Glutamatergic neuron (in vitro differentiated cells): Measurements from ENCODE around the gene GDE1. TPM values are rescaled to one million over a fixed set of nuclear protein-coding genes. Genes with fewer than 3 reads are reported as not detected.
A peak's percentile ranks its signal among the peaks of the same experiment; 100 is the strongest.

Source experiments
- DNase-seq: peaks from one replicate; pipeline ENCODE4 v3.0.0; 2022
- H3K27ac Mint-ChIP-seq: one replicate; pipeline ENCODE4 v1.8.0; 2020; ENCODE audit warnings: mild to moderate bottlenecking, mixed read lengths, inconsistent platforms; ENCODE audit not compliant: unreplicated experiment
- H3K27me3 Mint-ChIP-seq: one replicate; pipeline ENCODE4 v1.8.0; 2020; ENCODE audit warnings: mild to moderate bottlenecking, moderate library complexity, mixed read lengths, inconsistent platforms; ENCODE audit not compliant: unreplicated experiment
- H3K36me3 Mint-ChIP-seq: one replicate; pipeline ENCODE4 v1.8.0; 2020; ENCODE audit warnings: mild to moderate bottlenecking, mixed read lengths, inconsistent platforms; ENCODE audit not compliant: unreplicated experiment
- H3K4me1 Mint-ChIP-seq: one replicate; pipeline ENCODE4 v1.8.0; 2020; ENCODE audit warnings: mild to moderate bottlenecking, low read depth, mixed read lengths, inconsistent platforms; ENCODE audit not compliant: unreplicated experiment
- H3K4me3 Mint-ChIP-seq: one replicate; pipeline ENCODE4 v1.8.0; 2020; ENCODE audit warnings: mild to moderate bottlenecking, mixed read lengths, inconsistent platforms; ENCODE audit not compliant: unreplicated experiment
- H3K9me3 Mint-ChIP-seq: one replicate; pipeline ENCODE4 v1.8.0; 2020; ENCODE audit warnings: mild to moderate bottlenecking, moderate library complexity, mixed read lengths, inconsistent platforms; ENCODE audit not compliant: unreplicated experiment
- CTCF ChIP-seq: fragments of 200-600 bp; sonication (generic); IDR thresholded peaks from one replicate; pipeline ENCODE4 v1.5.0; 2021; ENCODE audit not compliant: partially characterized antibody, unreplicated experiment
- total RNA-seq: library from RNA; stranded (reverse); fragmentation: NEBNext Ultra II Directional; extraction: Animal tissue kit (Norgen Biotek cat#: 25700); gene quantifications from one replicate; pipeline ENCODE4 v1.2.1, GENCODE V29; 2021; ENCODE audit not compliant: unreplicated experiment

The GDE1 gene
- total RNA-seq, 1 donor from 2014 or later: 32.9 TPM

- peaks cover 1% of the 10 kb centered on the region for H3K27me3 Mint-ChIP-seq
- H3K9me3 Mint-ChIP-seq: no peaks in the 10 kb centered on the region
- no peak overlapping the region for H3K27ac Mint-ChIP-seq
- no peak for DNase-seq
- no peak for TF ChIP-seq CTCF
- H3K4me3 Mint-ChIP-seq: no peak overlapping the region
- H3K4me1 Mint-ChIP-seq: no peaks in the 10 kb centered on the region
- peaks cover 5% of the 10 kb centered on the region for H3K36me3 Mint-ChIP-seq
Observed at GRCh38 chr16:19507867-19508266, 14.0 kb downstream of the GDE1 start.

GRCh38 chr16:19506965-19507364 is 14.9 kb downstream of the GDE1 start:
- no peaks in the 10 kb centered on the region for H3K4me1 Mint-ChIP-seq
- no peak overlapping the region for H3K27ac Mint-ChIP-seq
- H3K27me3 Mint-ChIP-seq: no peaks in the 10 kb centered on the region
- no peak for TF ChIP-seq CTCF
- H3K9me3 Mint-ChIP-seq: no peaks in the 10 kb centered on the region
- no peak for DNase-seq
- no peak overlapping the region for H3K4me3 Mint-ChIP-seq
- no peaks in the 10 kb centered on the region for H3K36me3 Mint-ChIP-seq

GRCh38 chr16:19505600-19506303 is 16.1 kb downstream of the GDE1 start:
- no peak overlapping the region for H3K4me3 Mint-ChIP-seq

GRCh38 chr16:19503461-19504075 is 18.3 kb downstream of the GDE1 start:
- Mint-ChIP-seq H3K9me3 (no peaks in the 10 kb centered on the region), H3K27me3 (no peaks in the 10 kb centered on the region), H3K4me1 (no peaks in the 10 kb centered on the region), H3K4me3 (no peak overlapping the region), H3K27ac (no peak overlapping the region), H3K36me3 (no peaks in the 10 kb centered on the region)
- TF ChIP-seq CTCF: no peak
- no peak for DNase-seq

More at GRCh38 chr16:19505600-19506303, 16.1 kb downstream of the GDE1 start:
- H3K4me1 Mint-ChIP-seq: no peaks in the 10 kb centered on the region
- no peaks in the 10 kb centered on the region for H3K27me3 Mint-ChIP-seq
- no peaks in the 10 kb centered on the region for H3K36me3 Mint-ChIP-seq
- DNase-seq: no peak
- H3K9me3 Mint-ChIP-seq: no peaks in the 10 kb centered on the region
- H3K27ac Mint-ChIP-seq: no peak overlapping the region
- TF ChIP-seq CTCF: no peak

GRCh38 chr16:19502395-19503131 is 19.3 kb downstream of the GDE1 start:
- Mint-ChIP-seq H3K4me3 (no peak overlapping the region), H3K9me3 (no peaks in the 10 kb centered on the region), H3K4me1 (no peaks in the 10 kb centered on the region), H3K27me3 (no peaks in the 10 kb centered on the region), H3K36me3 (no peaks in the 10 kb centered on the region), H3K27ac (no peak overlapping the region)
- DNase-seq: peak; percentile 79
- peak; percentile 92 for TF ChIP-seq CTCF
